B cell (primary cell): ENCODE results near the gene SNX17.

Experiments
- CTCF ChIP-seq: fragments of 200-600 bp; IDR thresholded peaks from one replicate; pipeline ENCODE4 v1.8.0; 2022; ENCODE audit warnings: antibody characterized with exemption, mild to moderate bottlenecking
- EZH2 ChIP-seq: IDR thresholded peaks from 2 replicates; pipeline ENCODE4 v1.6.1; 2012; ENCODE audit warnings: borderline replicate concordance, low read depth, mild to moderate bottlenecking, moderate library complexity, low read length; ENCODE audit not compliant: insufficient read depth, poor library complexity, severe bottlenecking

GRCh38 chr2:27421660-27422250, 51.3 kb downstream of the SNX17 start:
- TF ChIP-seq CTCF (no peak), EZH2 (no peak)
